Brain pericyte (primary cell): ENCODE measurements around the gene GJA8.
"Not testable (repeated sequence)": the region's sequence is repeated elsewhere in the genome, so short reads cannot be mapped to it uniquely, and the experiment has no call there.

Experiments
- DNase-seq: peaks from one replicate; pipeline ENCODE4 v3.0.0-alpha.2; 2012; ENCODE audit warnings: low read depth, low spot score

Gene GJA8

GRCh38 chr1:147902253-147902845, at the start of gene GJA8:
Gene GJA8 (plus strand): TSS chr1:147902795. CDS start chr1:147907956, 5,161 bp downstream.
- no peak for DNase-seq

DNA sequence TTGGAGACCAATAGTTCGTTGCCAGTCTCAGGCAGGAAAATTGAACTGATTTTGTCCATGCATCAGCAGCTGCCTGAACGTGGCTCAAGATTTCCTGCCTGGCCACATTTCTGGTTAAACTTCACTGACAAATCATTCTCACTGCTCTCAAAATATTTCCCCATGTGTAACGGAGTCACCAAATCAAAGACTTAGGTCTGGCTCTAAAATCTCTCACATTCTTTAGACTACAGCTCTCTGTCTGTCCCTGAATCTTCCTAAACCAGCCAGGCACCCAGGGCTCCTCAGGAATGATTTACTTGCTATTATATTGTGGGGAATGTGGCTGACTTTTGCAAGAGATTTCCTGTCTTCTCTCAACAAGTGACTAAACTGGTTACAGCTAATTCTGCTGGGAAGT, 49.2 kb upstream of the GJA8 start:
- no peak for DNase-seq

- not testable (repeated sequence) for DNase-seq
These were observed 47.6 kb upstream of the GJA8 start for GRCh38 chr1:147854989-147855388.

- DNase-seq = not testable (repeated sequence)
These were observed 46.6 kb upstream of the GJA8 start for GRCh38 chr1:147855996-147856395.

DNA sequence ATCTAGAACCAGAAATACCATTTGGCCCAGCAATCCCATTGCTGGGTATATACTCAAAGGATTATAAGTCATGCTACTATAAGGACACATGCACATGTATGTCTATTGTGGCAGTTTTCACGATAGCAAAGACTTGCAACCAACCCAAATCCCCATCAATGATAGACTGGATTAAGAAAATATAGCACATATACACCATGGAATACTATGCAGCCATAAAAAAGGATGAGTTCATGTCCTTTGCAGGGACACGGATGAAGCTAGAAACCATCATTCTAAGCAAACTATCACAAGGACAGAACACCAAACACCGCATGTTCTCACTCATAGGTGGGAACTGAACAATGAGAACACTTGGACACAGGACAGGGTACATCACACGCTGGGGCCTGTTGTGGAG, 35.4 kb upstream of the GJA8 start:
- not testable (repeated sequence) for DNase-seq

DNA sequence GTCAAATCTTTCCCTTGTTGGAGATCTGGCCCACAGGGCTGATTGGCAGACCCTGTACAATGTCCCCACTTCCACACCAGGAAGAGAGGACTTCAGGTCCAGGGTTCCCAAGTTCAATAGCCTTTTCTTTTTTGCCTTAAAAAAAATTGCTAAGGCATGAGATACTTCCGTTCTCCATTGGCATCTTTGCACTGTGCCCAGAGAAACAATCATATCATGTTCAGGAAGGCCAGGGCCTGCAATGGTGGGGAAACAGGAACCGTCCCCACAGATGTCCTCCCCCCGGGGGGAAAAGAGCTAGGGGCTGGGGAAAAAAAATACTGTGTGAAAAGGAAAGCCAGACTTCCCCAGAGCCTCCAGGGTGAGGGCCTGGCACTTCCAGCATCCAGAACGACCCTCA, 24.6 kb upstream of the GJA8 start:
- DNase-seq = no peak

GRCh38 chr1:147879911-147880310, 22.7 kb upstream of the GJA8 start:
- DNase-seq = no peak

GRCh38 chr1:147882535-147882934, 20.1 kb upstream of the GJA8 start:
- DNase-seq = no peak

DNA sequence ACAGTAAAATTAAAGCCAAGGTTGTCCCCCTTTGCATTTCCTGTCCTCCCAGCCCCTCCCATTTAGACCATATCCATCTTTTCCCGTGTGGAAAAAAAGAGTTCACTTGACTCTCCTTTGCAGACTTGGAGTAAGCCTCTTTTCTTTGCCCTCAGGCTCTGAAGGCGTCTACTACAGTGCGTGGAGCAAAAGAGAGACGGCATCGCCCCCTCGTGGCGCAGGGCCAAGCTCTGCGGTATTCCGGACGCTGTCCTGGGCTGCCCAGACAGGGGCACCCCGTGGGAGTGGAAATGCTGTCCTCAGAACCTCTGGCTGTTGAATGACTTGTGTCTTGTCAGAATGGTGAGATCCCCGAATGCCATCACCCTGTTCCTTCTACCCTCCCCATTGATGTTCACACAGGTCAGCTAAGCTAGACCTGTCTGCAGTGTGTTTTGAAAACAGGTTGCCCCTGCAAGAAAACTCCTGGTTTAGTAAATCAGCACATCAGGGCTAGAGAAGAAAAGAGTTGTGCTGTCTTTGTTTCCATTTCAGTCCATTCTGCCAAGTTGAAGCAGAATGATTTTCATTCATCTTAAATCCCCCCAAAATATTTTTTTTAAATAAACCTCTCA, 12.3 kb upstream of the GJA8 start:
- no peak for DNase-seq

- DNase-seq = no peak
These were observed 11.5 kb upstream of the GJA8 start for GRCh38 chr1:147891088-147891487.

DNA sequence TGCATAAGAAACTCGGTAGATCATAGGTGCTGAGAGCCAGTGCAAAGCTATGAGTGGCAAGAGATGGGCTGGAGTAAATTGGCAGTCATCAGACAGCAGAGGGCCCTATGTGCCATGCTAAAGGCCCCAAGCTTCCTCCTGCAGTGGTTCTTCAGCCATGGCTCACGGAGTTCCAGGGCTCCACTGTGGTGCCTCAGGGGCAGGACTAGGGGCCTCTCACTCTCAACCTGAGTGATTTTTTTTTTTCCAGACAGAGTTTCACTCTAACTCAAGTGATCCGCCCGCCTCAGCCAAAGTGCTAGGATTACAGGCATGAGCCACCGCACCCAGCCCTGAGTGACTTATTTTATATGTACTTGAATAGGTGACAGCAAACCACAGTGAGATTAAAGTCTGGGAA, 10.4 kb upstream of the GJA8 start:
- no peak for DNase-seq

DNA sequence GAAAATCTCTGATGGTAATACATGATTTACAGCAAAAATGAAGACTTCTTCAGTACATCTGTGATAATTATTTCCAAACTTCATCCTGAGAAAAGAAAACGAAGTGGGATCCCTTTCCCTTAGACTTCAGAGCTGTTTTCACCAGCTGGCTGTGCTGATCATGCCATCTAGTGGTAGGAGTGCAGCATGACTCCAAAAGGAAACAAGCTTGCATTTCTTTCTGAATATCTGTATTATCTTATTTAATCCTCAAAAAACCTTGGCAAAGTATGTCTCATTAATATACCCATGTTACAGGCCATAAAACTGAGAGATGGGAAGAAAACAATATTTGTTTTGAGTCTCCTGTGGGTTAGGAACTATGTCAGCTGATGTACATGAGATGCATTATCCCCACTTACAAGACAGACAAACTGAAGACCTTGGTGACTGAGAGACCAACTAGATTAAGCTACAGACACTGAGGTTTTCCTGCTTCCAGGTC, 9.8 kb upstream of the GJA8 start:
- DNase-seq = no peak

- no peak for DNase-seq
These were observed 7.5 kb upstream of the GJA8 start for GRCh38 chr1:147895123-147895522.

- no peak for DNase-seq
These were observed 5.4 kb upstream of the GJA8 start for GRCh38 chr1:147897029-147897752.

GRCh38 chr1:147897789-147898188, 4.8 kb upstream of the GJA8 start:
- DNase-seq = no peak

DNA sequence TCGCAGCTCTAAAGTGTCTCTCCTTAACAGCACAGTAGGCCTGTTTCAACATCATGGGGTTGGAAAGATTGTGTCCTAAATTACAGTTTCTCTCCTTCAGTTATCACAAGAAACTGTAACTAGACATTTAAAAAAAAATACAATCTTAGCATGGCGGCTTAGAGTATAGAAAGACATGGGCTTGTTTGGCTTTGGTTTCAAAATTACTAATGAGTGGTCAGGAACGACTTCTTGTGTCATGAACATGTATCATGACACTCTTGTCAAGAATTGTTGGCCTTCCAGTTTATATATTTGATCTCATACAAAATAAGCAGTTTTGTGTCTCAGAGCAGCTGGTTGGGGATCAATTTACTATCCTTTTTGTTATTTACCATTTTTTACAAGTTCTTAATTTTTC, 2.1 kb downstream of the GJA8 start:
- DNase-seq = no peak

- DNase-seq = no peak
These were observed 5.4 kb downstream of the GJA8 start for GRCh38 chr1:147907786-147908509.

- DNase-seq = no peak
These were observed 10.0 kb downstream of the GJA8 start for GRCh38 chr1:147912553-147912952.

GRCh38 chr1:147913362-147913942, 10.9 kb downstream of the GJA8 start:
- no peak for DNase-seq

DNA sequence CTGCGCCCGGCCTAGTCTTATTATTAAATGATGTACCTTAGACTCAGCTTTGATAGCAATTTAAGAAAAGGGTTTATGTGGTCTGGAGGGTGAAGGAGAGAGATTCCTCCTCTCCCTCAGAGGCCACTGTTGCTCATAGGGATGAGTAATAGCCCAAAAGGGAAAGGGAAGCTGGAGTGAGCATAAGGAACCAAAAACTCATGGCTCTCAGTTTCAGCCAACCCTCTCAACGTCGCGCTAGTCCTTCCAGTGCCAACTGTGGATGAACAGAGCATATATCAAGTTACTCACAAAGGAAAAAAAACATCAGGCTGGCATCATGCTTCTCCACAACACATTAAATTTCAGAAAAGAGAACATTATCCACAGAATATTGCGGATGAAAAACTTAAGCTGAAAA, 17.3 kb downstream of the GJA8 start:
- DNase-seq = no peak

- no peak for DNase-seq
These were observed 22.2 kb downstream of the GJA8 start for GRCh38 chr1:147924813-147925212.

DNA sequence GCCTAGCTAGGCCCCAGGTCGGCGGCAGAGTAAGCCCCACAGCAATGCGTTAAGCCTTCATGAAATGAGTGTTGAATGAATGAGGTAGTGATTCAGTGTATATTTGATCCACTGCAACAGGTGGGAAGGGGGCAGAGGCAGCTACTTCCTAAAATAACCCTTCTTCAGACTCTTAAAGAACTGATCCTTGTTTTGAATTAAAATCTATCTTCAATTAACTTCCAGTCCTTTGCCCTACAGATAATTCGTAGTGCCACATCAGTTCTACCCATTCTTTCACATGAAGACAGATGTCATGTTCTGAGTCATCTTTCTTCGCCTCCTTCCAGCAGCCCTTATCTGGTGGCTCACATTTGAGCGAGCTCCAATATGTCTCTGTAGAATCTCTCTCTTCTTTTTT, 24.6 kb downstream of the GJA8 start:
- not testable (repeated sequence) for DNase-seq
